Globus pallidus (tissue), 1 donor: ENCODE measurements around the gene MFSD12.
"Not testable (repeated sequence)": the region's sequence is repeated elsewhere in the genome, so short reads cannot be mapped to it uniquely, and the experiment has no call there.

Source experiments
- DNase-seq: peaks from one replicate; pipeline ENCODE4 v3.0.0-alpha.2; 2015; ENCODE audit warnings: low spot score

Gene MFSD12

DNA sequence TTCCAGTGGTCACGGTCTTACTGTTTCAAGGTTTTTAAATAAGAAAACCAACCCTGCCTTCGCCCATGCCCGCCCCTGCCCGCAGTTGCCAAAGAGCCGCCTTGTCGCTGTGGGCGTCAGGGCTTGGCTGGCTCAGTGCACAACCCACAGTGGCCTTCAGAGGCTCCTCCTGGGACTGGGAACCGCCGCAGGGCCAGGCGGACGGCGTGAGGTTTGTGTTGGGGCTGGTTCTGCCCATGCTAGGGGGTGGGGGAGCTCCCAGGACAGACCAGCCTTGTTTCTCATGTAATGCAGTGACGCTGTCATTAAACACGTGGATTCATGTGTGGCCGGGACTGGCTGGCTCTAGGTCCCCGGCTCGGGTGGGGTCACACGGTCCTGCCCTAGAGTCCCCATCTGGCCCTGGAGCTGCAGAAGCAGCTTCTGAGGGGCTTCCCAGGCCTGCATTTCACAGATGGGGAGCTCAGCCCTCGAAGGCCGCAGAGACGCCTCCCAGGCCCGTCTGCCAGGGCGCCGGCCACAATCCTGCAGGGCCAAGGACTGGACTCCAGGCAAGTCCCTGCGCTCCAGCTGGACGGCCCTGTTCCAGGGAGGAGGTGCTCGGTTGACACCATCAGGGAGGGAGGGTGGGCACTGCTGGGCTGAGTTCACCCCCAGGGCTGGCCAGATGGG, 20.8 kb downstream of the MFSD12 start:
- peak; percentile 86 for DNase-seq

DNA sequence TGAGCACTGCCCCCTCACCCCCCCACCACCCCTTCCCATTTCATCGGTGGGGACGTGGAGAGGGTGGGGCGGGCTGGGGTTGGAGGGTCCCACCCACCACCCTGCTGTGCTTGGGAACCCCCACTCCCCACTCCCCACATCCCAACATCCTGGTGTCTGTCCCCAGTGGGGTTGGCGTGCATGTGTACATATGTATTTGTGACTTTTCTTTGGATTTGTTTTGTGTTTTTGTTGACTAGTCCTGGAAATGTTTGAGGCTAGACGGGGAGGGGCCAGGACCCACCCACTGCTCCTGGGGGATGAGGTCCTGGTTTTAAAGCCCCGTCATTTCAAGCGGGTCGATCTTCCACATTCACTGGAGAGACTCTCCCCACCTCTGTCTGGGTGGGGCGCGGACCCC, 21.4 kb downstream of the MFSD12 start:
- no peak for DNase-seq

DNA sequence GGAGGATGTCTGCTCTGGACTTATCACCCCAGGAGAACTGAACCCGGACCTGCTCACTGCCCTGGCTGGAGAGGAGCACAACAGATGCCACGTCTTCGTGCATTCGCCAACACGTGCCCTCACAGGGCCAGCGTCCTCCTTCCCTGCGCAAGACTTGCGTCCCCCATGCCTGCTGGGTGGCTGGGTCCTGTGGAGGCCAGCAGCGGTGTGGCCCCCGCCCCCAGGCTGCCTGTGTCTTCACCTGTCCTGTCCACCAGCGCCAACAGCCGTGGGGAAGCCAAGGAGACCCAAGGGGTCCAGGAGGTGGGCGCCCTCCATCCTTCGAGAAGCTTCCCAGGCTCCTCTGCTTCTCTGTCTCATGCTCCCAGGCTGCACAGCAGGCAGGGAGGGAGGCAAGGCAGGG, 21.8 kb downstream of the MFSD12 start:
- DNase-seq: no peak

DNA sequence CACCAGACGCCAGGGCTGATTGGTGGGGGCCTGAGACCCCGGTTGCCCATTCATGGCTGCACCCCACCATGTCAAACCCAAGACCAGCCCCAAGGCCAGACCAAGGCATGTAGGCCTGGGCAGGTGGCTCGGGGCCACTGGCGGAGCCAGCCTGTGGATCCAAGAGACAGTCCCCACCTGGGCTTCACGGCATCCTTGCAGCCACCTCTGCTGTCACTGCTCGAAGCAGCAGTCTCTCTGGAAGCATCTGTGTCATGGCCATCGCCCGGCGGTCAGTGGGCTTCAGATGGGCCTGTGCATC, 22.2 kb downstream of the MFSD12 start:
- DNase-seq: no peak

DNA sequence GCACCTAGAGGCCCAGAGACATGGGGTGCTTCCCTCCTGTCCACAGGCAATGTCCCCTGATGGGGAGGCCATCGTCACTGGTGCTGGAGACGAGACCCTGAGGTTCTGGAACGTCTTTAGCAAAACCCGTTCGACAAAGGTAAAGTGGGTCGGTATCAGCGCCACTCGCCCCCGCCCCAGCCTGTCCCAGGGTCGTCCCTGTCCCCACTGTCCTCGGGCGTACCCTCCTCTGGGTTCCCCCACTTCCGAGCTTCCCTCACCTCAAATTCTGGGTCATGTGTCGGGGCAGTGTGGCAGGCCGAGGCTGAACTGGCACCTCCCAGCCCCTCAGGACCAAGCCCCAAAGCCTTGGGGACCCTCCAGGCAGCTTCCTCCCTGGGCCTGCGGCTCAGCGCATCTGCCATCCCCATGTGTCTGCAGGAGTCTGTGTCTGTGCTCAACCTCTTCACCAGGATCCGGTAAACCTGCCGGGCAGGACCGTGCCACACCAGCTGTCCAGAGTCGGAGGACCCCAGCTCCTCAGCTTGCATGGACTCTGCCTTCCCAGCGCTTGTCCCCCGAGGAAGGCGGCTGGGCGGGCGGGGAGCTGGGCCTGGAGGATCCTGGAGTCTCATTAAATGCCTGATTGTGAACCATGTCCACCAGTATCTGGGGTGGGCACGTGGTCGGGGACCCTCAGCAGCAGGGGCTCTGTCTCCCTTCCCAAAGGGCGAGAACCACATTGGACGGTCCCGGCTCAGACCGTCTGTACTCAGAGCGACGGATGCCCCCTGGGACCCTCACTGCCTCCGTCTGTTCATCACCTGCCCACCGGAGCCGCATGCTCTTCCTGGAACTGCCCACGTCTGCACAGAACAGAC, 22.8 kb downstream of the MFSD12 start:
- DNase-seq: no peak

DNA sequence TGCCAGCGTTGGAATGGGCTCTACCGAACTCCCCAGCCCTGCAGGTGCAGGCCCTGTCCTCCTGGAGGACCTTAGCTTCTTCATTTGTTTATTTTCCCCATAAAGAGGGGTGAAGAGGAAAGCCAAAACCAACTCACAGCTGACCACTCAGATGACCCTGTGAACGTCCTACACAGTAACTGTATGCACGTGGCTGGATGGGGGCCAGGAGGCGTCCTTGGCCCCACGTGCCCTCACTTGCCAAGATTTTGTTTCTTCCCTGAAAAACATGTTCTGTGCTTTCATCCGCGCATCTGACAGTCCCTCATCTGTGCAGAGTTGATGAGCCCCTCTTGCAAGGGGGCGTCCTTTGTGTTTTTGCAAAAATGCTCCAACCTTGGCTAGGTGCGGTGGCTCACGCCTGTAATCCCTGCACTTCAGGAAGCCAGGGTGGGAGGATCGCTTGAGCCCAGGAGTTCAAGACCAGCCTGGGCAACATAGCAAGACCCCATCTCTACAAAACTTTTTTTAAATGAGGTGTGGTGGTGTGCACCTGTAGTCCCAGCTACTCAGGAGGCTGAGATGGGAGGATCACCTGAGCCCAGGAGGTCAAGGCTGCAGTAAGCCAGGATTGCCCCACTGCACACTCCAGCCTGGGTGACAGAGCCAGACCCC, 23.7 kb downstream of the MFSD12 start:
- DNase-seq: no peak

DNA sequence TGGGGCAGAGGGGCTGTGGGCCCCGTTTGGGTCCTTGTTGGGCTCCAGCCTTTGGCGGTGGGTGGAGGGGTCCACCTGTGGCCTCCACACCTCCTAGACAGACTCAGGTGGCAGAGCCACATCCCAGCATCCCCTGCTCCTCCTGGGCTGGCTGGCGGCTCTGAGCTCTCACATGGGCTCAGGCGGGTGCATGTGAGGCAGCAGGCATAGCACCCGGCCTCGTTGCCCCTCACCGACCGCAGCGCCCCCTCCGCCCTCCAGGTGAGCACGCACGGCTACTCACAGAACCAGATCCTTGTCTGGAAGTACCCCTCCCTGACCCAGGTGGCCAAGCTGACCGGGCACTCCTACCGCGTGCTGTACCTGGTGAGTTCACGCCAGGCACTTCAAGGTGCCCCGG, 24.4 kb downstream of the MFSD12 start:
- DNase-seq: no peak

DNA sequence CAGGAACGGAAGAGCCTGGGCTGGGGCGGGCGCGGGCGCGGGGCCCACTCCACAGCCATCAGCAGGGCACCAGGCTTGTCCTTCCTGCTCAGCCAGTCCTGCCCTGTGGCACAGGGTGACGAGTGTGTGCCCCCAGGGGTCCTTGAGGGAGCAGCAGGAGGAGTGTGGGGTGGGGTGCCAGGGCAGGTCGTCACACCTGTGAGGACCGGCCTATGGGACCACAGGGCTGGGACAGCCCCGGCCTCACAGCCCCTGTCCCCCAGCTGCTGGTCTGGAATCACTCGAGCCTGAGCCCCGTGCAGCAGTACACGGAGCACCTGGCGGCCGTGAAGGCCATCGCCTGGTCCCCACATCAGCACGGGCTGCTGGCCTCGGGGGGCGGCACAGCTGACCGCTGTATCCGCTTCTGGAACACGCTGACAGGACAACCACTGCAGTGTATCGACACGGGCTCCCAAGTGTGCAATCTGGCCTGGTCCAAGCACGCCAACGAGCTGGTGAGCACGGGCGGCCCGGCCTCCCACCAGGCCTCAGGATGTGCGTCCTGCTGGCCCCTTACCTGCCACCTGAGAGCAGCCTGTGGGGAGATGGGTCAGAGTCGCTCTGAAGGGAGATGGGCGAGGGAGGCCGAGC, 25.1 kb downstream of the MFSD12 start:
- no peak for DNase-seq

DNA sequence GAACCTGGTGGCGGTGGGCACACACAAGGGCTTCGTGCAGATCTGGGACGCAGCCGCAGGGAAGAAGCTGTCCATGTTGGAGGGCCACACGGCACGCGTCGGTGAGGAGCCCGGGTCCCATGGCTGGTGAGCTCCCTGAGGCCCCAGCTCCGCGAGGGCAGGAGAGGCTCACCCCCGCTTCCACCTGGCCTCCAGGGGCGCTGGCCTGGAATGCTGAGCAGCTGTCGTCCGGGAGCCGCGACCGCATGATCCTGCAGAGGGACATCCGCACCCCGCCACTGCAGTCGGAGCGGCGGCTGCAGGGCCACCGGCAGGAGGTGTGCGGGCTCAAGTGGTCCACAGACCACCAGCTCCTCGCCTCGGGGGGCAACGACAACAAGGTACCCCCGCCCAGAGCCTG, 25.7 kb downstream of the MFSD12 start:
- DNase-seq: no peak

DNA sequence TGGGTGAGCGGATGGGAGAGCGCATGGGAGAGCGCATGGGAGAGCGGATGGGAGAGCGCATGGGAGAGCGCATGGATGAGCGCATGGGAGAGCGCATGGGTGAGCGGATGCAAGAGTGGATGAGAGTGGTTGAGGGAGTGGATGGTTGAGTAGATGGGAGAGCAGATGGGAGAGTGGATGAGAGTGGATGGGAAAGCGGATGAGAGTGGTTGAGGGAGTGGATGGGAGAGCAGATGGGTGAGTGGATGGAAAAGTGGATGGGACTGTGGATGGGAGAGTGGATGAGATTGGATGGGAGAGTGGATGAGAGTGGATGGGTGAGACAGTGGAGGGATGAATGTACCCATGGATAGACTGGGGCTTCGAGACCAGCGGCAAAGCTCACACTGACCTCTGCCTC, 27.0 kb downstream of the MFSD12 start:
- no peak for DNase-seq

DNA sequence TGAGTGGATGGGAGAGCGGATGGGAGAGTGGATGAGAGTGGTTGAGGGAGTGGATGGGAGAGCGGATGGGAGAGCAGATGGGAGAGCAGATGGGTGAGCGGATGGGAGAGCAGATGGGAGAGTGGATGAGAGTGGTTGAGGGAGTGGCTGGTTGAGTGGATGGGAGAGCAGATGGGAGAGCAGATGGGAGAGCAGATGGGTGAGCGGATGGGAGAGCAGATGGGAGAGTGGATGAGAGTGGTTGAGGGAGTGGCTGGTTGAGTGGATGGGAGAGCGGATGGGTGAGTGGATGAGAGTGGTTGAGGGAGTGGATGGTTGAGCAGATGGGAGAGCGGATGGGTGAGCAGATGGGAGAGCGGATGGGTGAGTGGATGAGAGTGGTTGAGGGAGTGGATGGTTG, 28.1 kb downstream of the MFSD12 start:
- DNase-seq: not testable (repeated sequence)

DNA sequence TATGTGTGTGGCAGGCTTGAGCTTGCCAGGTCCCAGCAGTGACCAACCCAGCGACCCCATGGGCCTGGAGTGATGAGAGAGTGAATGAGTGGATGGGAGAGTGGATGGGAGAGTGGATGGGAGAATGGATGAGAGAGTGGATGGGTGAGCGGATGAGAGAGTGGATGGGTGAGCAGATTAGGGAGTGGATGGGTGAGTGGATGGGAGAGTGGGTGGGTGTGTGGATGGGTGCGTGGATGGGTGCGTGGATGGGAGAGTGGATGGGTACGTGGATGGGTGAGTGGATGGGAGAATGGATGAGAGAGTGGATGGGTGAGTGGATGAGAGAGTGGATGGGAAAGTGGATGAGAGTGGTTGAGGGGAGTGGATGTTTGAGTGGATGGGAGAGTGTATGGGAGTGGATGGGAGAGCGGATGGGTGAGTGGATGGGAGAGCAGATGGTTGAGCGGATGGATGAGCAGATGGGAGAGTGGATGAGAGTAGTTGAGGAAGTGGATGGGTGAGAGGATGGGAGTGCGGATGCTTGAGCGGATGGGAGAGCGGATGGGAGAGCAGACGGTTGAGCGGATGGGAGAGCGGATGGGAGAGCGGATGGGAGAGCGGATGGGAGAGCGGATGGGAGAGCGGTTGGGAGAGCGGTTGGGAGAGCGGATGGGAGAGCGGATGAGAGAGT, 28.7 kb downstream of the MFSD12 start:
- DNase-seq: no peak

DNA sequence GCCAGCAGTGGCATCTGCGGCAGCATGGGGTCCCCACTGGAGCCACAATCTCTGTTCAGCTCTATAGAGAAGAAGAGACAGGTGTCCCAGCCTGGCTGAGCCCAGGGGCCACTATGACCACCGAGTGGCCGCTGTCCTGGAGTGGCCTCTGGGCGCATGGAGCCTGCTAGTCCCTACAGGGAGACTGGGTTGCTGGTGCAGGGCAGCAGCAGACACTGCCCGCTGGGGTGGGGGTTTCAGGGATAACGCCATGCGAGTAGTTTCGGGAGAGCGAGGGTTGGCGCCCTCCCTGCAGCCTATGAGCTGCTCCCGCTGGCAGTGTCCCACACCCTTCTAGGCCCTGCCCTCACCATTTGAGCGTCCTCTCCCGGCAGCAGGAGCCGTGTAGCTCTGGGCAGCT, 29.3 kb downstream of the MFSD12 start:
- no peak for DNase-seq

DNA sequence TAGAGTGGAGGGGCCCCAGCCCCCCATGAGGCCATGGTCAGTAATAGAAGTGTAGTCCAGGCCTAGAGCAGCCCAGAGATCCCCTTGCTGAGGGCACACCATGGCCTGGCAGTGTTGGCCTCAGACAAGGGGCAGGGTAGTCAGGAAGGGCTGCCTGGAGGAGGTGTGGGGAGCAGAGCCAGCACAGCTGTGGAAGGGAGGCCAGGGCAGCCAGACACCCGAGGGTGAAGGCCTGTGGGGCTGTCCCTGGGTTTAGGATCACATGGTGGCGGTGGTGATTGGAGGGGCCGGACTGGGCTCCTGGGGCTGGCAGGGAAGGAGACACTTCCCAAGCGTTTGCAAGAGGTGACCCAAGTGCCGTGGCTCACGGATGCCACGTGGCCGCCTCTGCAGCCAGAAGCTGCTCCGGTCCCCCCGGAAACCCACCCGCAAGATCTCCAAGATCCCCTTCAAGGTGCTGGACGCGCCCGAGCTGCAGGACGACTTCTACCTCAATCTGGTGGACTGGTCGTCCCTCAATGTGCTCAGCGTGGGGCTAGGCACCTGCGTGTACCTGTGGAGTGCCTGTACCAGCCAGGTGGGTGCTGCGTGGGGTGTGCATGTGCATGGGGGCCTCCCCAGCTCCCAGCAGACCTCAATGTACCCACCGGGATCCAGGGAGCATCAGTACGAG, 30.0 kb downstream of the MFSD12 start:
- no peak for DNase-seq

DNA sequence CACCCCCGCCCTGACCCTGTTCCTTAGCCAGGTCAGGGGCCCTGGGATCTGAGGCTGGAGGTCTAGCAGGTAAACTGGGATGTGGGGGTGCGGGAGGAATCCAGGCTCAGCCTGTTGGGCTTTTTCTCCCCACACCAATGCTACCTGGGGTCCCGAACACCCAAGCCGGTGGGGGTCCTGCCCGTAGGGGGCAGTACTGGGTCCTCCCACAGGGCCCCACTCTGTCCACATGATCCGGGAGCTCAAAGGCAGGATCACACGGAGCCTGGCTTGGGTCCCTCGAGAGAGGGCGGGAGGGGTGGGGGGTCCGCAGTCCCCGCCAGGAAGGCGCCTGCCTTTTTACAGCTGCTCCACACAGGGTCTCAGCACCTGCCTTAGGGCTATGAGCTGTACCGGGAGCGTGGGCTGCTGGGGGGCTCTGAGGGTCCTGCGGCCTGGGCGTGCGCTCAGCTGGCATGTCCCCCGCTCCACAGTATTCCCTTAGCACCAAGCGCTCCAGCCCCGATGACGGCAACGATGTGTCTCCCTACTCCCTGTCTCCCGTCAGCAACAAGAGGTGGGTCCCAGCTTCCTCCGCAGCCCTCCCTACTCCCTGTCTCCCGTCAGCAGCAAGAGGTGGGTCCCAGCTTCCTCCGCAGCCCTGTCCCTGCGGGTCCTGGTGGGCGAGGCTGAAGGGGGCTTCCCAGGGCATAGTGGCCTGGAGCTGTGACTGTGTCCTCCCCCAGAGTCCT, 30.7 kb downstream of the MFSD12 start:
- no peak for DNase-seq

DNA sequence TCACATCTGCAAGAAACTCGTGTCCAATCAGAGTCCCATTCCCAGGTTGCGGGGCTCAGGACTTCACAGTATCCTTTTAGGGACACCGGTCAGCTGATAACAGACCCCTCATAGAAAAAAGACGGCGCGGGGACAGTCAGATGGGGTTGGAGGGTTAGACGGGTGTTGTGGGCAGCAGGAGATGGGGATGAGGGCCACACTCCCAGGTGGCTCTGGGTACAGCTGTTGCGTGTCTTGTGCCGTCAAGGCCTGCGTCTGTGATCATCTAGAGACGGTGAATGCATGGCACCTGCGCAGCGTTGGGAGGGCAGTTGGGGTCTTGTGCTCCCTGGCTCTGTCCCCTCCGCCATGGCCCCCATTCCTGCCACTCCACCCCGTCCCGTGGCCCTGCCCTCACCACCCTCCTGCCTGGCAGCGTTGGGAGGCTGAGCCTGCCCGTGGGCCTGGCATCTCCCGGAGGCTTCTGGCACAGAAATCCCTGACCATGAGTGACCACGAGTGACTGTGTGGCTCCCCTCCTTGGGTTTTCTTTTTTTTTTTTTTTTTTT, 32.4 kb downstream of the MFSD12 start:
- DNase-seq: no peak

DNA sequence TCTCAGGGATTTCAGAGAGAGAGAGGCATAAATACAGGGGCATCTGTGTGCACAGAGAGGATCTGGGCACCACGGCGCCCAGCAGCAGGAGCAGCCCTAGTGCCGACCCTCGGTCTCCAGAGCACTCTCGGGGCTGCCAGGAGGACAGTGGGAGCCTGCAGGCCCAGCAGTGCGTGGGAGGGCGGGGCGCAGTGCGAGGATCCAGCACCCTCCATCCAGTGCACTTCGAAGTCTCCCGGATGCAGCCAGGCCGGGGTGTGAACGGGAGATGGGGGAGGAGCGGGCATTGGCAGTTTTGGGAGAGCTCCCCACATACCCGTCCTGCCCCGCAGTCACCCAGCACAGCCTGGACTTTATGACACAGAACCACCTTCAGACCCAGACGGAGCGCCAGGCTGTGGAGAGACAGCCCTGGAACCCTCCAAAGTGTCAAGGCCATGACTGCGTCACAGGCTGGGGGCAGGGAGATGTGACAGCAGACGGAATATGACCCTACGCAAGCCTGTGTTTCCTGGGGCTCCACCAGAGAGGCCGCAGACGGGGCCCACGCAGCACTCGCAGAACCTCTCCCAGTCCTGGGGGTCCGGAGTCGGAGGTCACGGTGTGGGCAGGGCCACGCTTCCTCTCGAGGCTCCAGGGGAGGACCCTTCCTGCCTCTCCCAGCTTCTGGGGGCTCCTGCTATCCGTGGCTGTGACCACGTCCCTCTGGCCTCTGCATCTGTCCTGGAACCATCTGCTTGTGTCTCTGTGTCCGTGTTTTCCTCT, 33.1 kb downstream of the MFSD12 start:
- no peak for DNase-seq

DNA sequence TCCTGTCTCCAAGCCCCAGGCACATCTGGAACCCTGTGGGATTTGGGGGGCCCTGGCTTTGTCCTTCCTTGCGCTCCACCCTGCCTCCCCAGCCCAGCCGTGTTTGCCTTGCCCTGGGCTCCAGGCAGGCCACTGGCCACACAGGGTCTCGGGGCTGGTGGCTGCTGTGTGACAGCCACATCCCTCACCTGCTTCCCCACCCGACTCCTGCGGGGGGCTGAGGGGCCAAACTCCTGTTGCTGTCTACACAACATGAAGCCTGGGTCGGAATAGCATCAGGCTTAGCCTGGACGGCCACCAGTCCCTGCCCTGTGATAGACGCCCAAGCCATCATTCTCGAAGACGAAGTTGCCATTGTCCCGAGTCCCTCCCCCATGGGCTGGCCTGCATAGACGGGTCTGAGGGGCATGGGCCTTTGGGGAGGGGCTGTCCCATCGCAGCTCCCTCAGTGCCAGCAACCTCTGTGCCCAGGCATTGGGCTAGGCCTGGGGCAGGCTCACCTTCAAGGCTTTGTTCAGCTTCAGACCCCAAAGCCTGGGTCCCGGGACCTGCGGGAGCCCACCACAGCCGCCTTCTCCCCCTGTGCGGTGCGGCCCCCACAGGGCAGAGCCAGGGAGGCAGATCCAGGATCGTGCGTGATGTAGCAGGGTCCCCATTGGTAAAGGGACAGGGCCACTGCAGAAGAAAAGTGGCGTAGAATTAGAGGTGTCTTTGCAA, 33.9 kb downstream of the MFSD12 start:
- DNase-seq: no peak
